GM13977 (cell line): ENCODE results near the gene NLE1.

Experiments used
- DNase-seq: peaks from one replicate; pipeline ENCODE4 v3.0.0; 2012; ENCODE audit warnings: low spot score
- CTCF ChIP-seq: IDR thresholded peaks from 2 replicates; pipeline ENCODE4 v1.5.1; 2012; ENCODE audit warnings: mild to moderate bottlenecking, control low read depth; ENCODE audit not compliant: insufficient read depth; ENCODE audit errors: extremely low read depth, missing control alignments
- in situ Hi-C: fragments of 300-500 bp; cut with MboI; formaldehyde crosslinking; loops from one replicate; pipeline ENCODE4 v1.12.0; 2022; ENCODE audit warnings: low sequenced_read_pairs, low pct_unique_long_range_greater_than_20kb, mixed read lengths, inconsistent platforms; ENCODE audit not compliant: unreplicated experiment

The NLE1 gene

GRCh38 chr17:35164716-35165115 is 22.6 kb upstream of the NLE1 start:
- in situ Hi-C loops, result loop anchor here (25.0 kb wide), 1 partner anchor 373 kb away; the partner anchor contains the start of gene SLFN12L
- TF ChIP-seq CTCF, result no peak
- no peak for DNase-seq

- TF ChIP-seq CTCF, result no peak
- in situ Hi-C loops, result loop anchor here (25.0 kb wide), 1 partner anchor 373 kb away; the partner anchor contains the start of gene SLFN12L
- DNase-seq, result no peak
Measured at GRCh38 chr17:35163886-35164285, 21.8 kb upstream of the NLE1 start.

GRCh38 chr17:35162755-35163154 is 20.7 kb upstream of the NLE1 start:
- in situ Hi-C loops, result loop anchor here (25.0 kb wide), 1 partner anchor 375 kb away; the partner anchor contains the start of gene SLFN12L

GRCh38 chr17:35161281-35161761 is 19.2 kb upstream of the NLE1 start:
- no peak for DNase-seq
- in situ Hi-C loops, result loop anchor here (25.0 kb wide), 1 partner anchor 376 kb away; the partner anchor contains the start of gene SLFN12L
- TF ChIP-seq CTCF, result no peak

More at GRCh38 chr17:35162755-35163154, 20.7 kb upstream of the NLE1 start:
- no peak for TF ChIP-seq CTCF
- no peak for DNase-seq

- no peak for DNase-seq
- no peak for TF ChIP-seq CTCF
- in situ Hi-C loops, result loop anchor here (25.0 kb wide), 1 partner anchor 377 kb away; the partner anchor contains the start of gene SLFN12L
Measured at GRCh38 chr17:35160354-35161201, 18.5 kb upstream of the NLE1 start.

GRCh38 chr17:35159940-35160339 is 17.8 kb upstream of the NLE1 start:
- in situ Hi-C loops, result loop anchor here (25.0 kb wide), 1 partner anchor 377 kb away; the partner anchor contains the start of gene SLFN12L
- TF ChIP-seq CTCF, result no peak
- no peak for DNase-seq
